Anterior cingulate cortex (tissue), 58 donors: ENCODE results near the gene NT5M.

Experiments used
- DNase-seq, 58 donors: peaks; one replicate each; lab custom pipeline; 2025; lab: John Stamatoyannopoulos, UW

The NT5M gene

GRCh38 chr17:17351901-17352781 is 49.0 kb downstream of the NT5M start:
- DNase-seq: peak in 14 of 58 donors; percentile 6 to 51 (median 28)

- no peak for DNase-seq
Measured at GRCh38 chr17:17352836-17353624, 49.9 kb downstream of the NT5M start.

- DNase-seq: no peak
Measured at GRCh38 chr17:17353625-17354484, 50.7 kb downstream of the NT5M start.

- peak in 53 of 58 donors; percentile 5 to 76 (median 37) for DNase-seq
Measured at GRCh38 chr17:17354560-17355349, 51.6 kb downstream of the NT5M start.

- no peak for DNase-seq
Measured at GRCh38 chr17:17355426-17355825, 52.3 kb downstream of the NT5M start.

GRCh38 chr17:17356149-17356930 is 53.2 kb downstream of the NT5M start:
- DNase-seq: peak in 57 of 58 donors; percentile 8 to 90 (median 71)

- DNase-seq: no peak
Measured at GRCh38 chr17:17356931-17357270, 53.7 kb downstream of the NT5M start.

- DNase-seq: no peak
Measured at GRCh38 chr17:17358060-17358751, 55.0 kb downstream of the NT5M start.

GRCh38 chr17:17358866-17359265 is 55.7 kb downstream of the NT5M start:
- DNase-seq: no peak

GRCh38 chr17:17359271-17359670 is 56.1 kb downstream of the NT5M start:
- DNase-seq: no peak

- no peak for DNase-seq
Measured at GRCh38 chr17:17360087-17360730, 57.0 kb downstream of the NT5M start.

- DNase-seq: no peak
Measured at GRCh38 chr17:17361543-17361866, 58.3 kb downstream of the NT5M start.

GRCh38 chr17:17361867-17362539 is 58.8 kb downstream of the NT5M start:
- no peak for DNase-seq

- no peak for DNase-seq
Measured at GRCh38 chr17:17362540-17362930, 59.4 kb downstream of the NT5M start.

- no peak for DNase-seq
Measured at GRCh38 chr17:17363638-17364337, 60.6 kb downstream of the NT5M start.

- no peak for DNase-seq
Measured at GRCh38 chr17:17364338-17364667, 61.1 kb downstream of the NT5M start.

- DNase-seq: no peak
Measured at GRCh38 chr17:17365476-17366110, 62.4 kb downstream of the NT5M start.
